SK-MEL-5 (cell line): ENCODE results near the gene RB1. TPM values are rescaled to one million over a fixed set of nuclear protein-coding genes. Genes with fewer than 3 reads are reported as not detected.
"Not testable (repeated sequence)": the region's sequence is repeated elsewhere in the genome, so short reads cannot be mapped to it uniquely, and the experiment has no call there.

ENCODE experiments used
- DNase-seq: peaks from one replicate; pipeline ENCODE4 v3.0.0-alpha.2; 2016; ENCODE audit warnings: low read depth, low spot score
- in situ Hi-C: cut with HindIII; loops from 2 replicates; pipeline ENCODE4 v1.10.0; 2016; ENCODE audit warnings: low sequenced_read_pairs, high pct_unique_total_duplicates, low pct_unique_long_range_greater_than_20kb
- total RNA-seq: library from RNA; depleted of rRNA; stranded (reverse); fragments of >200 nt; shearing (Covaris generic); gene quantifications from 2 replicates; pipeline ENCODE4 v1.2.3, GENCODE V29; 2014

RB1 gene
- total RNA-seq, 1 experiment from 2014 or later = 44.7 TPM

- in situ Hi-C loops = no loop called here
- no peak for DNase-seq
These were observed 17.4 kb downstream of the RB1 start for GRCh38 chr13:48320891-48321510.

- no peak for DNase-seq
- in situ Hi-C loops = no loop called here
These were observed 18.7 kb downstream of the RB1 start for GRCh38 chr13:48322294-48322693.

- DNase-seq = no peak
- in situ Hi-C loops = no loop called here
These were observed 30.4 kb downstream of the RB1 start for GRCh38 chr13:48333976-48334375.

GRCh38 chr13:48334534-48335127 lies 31.1 kb downstream of the RB1 start:
- DNase-seq = peak; percentile 68
- in situ Hi-C loops = no loop called here

GRCh38 chr13:48339198-48339597 lies 35.6 kb downstream of the RB1 start:
- in situ Hi-C loops, DNase-seq: not testable (repeated sequence)

- no peak for DNase-seq
- in situ Hi-C loops = no loop called here
These were observed 40.7 kb downstream of the RB1 start for GRCh38 chr13:48344264-48344663.

- in situ Hi-C loops = no loop called here
- no peak for DNase-seq
These were observed 43.0 kb downstream of the RB1 start for GRCh38 chr13:48346583-48346982.

- in situ Hi-C loops = no loop called here
- DNase-seq = no peak
These were observed 46.0 kb downstream of the RB1 start for GRCh38 chr13:48349525-48349924.

GRCh38 chr13:48353590-48353989 lies 50.0 kb downstream of the RB1 start:
- no peak for DNase-seq
- in situ Hi-C loops = no loop called here

GRCh38 chr13:48355524-48355923 lies 52.0 kb downstream of the RB1 start:
- in situ Hi-C loops, DNase-seq: not testable (repeated sequence)

- in situ Hi-C loops = no loop called here
These were observed 53.2 kb downstream of the RB1 start for GRCh38 chr13:48356750-48357149.

GRCh38 chr13:48369988-48370387 lies 66.4 kb downstream of the RB1 start:
- no peak for DNase-seq
- in situ Hi-C loops = no loop called here

More at GRCh38 chr13:48356750-48357149, 53.2 kb downstream of the RB1 start:
- DNase-seq = no peak

- in situ Hi-C loops = no loop called here
These were observed 67.3 kb downstream of the RB1 start for GRCh38 chr13:48370815-48371214.

GRCh38 chr13:48377857-48378256 lies 74.3 kb downstream of the RB1 start:
- in situ Hi-C loops = no loop called here
- no peak for DNase-seq

More at GRCh38 chr13:48370815-48371214, 67.3 kb downstream of the RB1 start:
- DNase-seq = no peak

- in situ Hi-C loops = no loop called here
- no peak for DNase-seq
These were observed 77.0 kb downstream of the RB1 start for GRCh38 chr13:48380581-48380980.

GRCh38 chr13:48383384-48383783 lies 79.8 kb downstream of the RB1 start:
- in situ Hi-C loops = no loop called here
- DNase-seq = no peak

- DNase-seq = no peak
- in situ Hi-C loops = no loop called here
These were observed 83.3 kb downstream of the RB1 start for GRCh38 chr13:48386816-48387215.

- in situ Hi-C loops = no loop called here
- DNase-seq = no peak
These were observed 87.7 kb downstream of the RB1 start for GRCh38 chr13:48391257-48391656.

- in situ Hi-C loops = no loop called here
- no peak for DNase-seq
These were observed 89.6 kb downstream of the RB1 start for GRCh38 chr13:48393030-48393697.
